Ramos (cell line): Measurements from ENCODE around the gene CDH11.

ENCODE experiments used
- in situ Hi-C: fragments of 300-500 bp; cut with MboI; formaldehyde crosslinking; loops from one replicate; pipeline ENCODE4 v1.14.3; 2022; ENCODE audit warnings: low sequenced_read_pairs; ENCODE audit not compliant: unreplicated experiment

The CDH11 gene

GRCh38 chr16:65079549-65079948 lies 42.3 kb downstream of the CDH11 start:
- in situ Hi-C loops = no loop called here

DNA sequence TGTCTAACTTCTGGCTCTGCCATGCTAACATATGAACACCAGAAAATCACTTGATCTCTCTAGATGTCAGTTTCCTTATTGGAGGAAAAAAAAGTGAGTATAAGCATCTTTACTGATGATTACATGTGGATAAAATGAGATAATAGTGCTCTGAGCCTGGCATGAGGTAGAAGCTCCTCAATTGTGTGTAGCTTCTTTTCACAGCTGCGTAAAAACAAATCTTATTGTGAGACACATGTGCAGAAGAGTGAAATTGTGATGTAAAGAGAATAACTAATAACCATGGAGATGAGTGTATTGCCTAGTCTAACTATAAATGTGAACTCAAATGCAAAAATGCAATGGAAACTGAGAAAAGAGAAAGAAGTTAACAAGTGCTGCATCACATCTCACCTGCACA lies 44.7 kb downstream of the CDH11 start:
- in situ Hi-C loops = no loop called here

DNA sequence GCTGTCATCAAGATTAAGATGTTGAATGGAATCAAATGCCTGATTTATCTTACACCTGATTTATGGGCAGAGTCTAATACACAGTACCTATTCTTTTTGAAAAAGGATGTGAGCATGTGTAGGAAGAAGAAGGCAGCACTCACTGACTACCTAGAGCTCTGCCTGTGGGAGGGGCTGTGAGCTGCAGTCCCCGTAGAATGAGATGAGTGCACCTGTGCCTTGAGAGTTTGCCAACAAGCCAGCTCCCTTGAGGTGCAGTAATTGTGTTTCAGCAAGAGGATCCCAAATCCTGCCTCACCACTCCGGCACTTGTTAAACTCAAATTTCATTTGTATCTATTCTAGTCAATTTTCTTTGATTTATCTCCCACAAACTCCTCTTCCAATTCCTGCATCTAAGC lies 46.0 kb downstream of the CDH11 start:
- in situ Hi-C loops = no loop called here

DNA sequence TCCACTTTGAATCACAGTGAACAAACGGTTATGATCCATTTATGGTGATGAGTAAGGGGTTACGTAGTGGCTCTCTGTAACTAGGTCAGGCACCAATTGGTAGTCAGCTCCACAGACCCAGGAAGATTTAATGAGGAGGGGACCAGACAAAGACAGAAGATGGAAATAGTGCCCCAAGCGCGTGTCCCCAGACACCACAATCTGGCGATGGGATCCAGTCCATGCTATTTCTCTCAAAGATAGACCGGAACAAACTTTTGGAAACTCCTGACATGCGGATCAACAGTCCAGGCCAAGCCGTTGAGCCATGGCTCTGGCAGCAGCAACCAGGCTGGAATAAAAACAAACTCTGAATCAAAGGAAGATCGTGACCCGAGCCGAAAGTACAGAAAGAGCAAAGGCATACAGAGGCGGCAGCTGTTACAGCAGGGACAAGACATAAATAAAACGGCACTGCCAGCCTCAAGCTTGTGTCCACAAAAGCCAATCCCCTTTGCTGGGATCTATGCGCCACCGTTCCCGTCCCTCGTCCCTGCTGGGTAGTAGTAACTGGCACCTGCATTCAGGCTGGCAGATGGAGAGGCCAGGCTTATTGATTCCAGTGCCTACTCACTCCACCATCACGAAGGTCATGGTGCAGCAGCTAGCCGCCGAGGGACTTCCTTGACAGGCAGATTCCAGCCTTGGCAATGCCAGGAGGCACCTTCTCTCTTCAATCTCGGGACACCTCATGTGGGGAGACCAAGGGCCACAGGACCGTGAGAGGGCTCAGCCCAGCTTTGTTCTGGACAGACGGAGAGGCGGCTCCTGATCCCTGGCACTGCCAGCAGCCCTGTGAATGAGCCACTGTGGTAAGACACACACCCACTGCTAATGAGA lies 50.2 kb downstream of the CDH11 start:
- in situ Hi-C loops = no loop called here

DNA sequence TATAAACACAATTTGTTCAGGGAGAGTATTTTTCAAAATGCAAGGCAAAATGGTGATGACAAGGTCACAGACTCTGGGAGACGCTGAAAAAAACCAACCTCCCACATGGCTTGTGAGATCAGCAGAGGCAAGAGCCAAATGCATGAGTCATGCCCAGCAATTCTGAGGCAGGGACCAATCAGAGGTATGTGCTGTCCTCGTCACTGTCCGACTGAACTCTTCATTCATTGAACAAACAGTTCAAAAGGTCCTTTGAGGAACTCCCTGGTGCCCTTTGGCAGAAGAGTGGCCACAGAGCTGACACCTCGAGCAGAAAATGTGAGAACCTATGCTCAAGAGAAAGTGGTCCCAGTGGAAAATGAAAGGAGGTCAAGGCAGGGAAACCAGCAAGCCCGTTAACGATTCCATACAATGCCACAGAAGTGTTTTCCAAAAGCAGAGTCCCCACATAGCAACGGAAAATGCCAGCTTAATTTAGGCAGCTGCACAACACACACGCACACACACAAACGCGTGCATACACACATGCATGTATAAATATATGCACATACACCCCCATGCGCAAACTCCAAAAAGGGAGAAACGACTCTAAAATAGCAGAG lies 50.9 kb downstream of the CDH11 start:
- in situ Hi-C loops = no loop called here

- in situ Hi-C loops = no loop called here
Observed at GRCh38 chr16:65069766-65070165, 52.1 kb downstream of the CDH11 start.

DNA sequence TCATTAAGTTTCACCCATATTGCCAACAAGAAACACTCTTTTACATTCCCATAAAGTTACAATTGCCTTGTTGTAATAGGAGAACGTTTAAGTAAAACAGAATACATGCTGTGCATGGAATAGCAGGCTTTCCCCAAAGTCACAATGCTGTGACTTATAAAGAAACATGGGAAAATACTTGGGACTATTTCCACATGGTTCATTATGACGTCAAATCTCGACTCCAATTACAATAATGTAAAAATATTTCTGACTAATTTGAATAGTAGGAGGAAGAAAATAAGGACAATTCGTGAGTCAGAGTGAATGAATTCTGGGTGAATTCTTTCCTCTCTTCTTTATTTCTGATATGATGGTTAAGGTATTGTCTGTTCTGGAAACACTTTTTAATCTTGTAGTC lies 52.8 kb downstream of the CDH11 start:
- in situ Hi-C loops = no loop called here

DNA sequence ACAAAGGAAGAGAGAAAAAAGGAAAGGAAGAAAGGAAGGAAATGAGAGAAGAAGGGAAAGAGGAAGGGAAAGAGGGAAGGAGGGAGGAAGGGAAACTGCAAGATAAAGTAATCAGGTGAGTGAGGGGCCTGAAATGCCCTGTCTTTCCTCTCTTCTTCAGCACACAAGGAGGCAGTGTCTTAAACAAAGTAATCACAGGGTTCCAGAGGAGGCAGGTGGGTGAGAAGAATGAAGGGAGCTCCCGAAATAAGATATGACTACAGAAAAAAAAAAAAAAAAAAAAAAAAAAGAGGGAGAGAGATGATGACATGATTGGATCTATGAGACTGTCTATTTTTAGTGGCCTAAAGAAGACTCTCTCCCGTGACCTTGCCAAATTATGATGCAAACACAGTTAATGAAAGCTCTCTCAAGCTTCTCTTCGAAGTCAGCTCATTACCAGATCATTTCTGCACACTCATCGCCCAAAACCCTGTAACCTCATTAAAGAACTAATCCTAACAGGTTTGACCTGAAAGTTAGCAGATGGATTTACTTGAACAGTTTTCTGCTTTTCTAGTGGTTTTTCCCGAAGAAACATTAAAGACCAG lies 53.6 kb downstream of the CDH11 start:
- in situ Hi-C loops = no loop called here

GRCh38 chr16:65066651-65067050 lies 55.2 kb downstream of the CDH11 start:
- in situ Hi-C loops = no loop called here

DNA sequence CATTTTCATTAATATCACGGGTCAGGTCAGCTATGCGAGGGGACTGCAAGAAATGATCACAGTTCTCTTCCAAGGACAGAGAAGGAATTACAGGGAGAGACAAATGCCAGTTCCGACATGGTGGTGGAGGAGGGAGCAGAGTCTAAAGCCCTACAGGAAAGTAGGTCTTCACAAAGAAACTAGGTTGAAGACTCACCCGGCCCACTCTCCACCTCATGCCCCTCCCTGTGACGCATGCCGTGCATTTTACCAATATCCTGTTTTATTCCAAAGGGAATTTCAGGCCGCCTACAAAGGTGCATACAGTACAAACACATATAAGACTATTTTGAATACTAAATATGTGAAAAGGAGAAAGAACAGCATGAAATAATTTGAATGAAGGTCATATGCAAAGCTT lies 56.8 kb downstream of the CDH11 start:
- in situ Hi-C loops = no loop called here

DNA sequence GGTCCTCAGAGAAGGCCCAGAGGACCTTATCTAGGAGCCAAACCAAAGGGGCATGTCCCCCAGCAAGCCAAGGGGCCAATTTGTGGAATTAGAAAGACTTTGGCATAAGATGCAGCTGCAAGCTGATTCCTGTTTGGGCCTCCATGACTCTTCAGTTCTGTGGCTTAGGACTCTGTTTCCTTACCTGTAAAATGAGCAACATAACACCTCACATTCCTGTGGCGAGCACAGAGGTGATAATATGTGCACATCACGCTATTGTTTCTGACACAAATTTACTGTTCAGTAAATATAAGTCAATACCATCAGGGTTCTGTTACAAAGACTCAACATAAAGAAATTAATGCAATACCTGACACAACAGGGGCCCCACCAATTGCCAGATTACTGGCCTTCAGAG lies 57.7 kb downstream of the CDH11 start:
- in situ Hi-C loops = no loop called here

GRCh38 chr16:65062736-65063583 lies 58.9 kb downstream of the CDH11 start:
- in situ Hi-C loops = no loop called here

DNA sequence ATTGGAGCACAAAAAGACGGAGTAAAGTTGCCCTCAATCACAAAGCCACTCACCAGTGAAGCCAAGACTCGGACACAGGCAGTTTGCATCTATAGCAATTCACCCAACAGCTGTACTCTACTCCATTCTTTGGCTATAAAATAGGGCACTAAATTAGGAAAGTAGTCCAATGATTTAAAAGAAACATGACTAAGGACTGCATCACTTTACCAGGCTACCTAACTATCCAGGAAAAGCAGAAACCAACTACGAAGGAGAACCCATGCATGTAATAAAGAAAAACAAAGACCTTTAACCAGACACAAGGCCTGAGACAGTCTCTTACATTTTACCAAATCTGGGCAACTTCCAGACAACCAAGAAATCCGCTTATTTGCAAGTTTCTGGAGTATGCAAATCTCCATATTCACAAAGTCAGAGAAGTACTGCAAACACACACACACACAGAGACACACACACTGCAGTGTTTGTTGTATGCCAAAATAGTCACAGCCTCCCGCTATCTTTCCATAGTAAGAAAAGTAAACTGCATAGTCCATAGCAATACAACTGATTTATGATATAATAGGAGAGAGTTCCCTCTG lies 59.8 kb downstream of the CDH11 start:
- in situ Hi-C loops = no loop called here

DNA sequence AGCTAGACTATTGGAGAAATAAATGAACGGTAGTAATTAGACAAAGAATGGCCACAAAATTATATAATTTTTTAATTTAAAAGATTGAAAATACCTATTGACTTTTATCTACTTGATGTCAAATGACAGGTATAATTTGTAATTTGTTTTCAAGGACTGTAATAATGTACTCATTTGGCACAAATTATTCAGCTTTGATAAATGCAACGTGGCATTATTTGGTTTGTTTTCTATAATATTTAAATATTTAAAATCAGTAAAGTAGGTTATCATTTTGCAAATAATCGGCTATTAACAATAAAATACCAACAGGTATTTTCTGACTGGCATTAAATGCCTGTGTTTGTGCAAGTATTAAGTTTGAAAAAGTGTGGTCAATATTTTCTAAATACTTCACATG lies 60.6 kb downstream of the CDH11 start:
- in situ Hi-C loops = no loop called here

GRCh38 chr16:65059406-65059980 lies 62.4 kb downstream of the CDH11 start:
- in situ Hi-C loops = no loop called here

- in situ Hi-C loops = no loop called here
Observed at GRCh38 chr16:65057184-65057583, 64.7 kb downstream of the CDH11 start.

GRCh38 chr16:65054457-65054856 lies 67.4 kb downstream of the CDH11 start:
- in situ Hi-C loops = no loop called here

DNA sequence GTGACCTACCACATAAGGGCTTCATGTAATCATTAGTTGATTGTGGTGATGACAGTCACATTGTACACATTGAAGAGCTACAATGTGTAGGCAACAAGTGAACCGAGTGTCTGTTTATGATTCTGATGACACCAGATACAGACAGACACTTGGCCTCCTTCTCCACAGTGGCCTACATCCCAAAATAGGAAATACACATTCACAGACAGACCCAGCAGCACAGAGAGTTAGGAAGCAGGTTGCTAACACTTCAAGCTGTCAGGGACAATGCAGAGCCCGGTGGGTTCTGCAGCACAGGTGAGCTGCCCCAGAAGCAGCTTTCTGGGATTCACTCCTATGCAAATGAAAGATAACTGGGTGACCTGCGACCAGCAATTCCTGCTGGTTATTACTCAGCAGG lies 72.2 kb downstream of the CDH11 start:
- in situ Hi-C loops = no loop called here

DNA sequence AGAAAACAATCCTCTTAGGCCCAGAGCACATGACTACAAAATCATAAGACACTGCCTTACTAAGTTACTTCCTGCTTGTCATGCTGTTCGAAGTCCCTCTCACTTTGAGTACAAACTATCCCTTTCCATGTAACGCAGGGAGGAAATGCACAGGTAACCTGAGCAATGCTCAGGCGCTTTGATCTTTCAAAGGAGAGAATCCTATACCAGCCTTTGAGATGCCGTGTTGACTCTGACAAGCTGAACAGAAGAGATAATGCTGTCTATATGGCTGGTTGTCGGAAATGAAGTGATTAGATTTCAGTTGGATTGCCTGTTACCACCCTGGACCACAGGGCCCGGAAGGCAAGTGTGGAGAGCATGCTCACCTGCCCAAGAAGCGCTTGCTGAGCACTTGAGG lies 75.9 kb downstream of the CDH11 start:
- in situ Hi-C loops = no loop called here

GRCh38 chr16:65044873-65045272 lies 77.0 kb downstream of the CDH11 start:
- in situ Hi-C loops = no loop called here
